LoVo (cell line): ENCODE data around the gene CES1.
"Not testable (repeated sequence)": the region's sequence is repeated elsewhere in the genome, so short reads cannot be mapped to it uniquely, and the experiment has no call there.

ENCODE experiments used
- DNase-seq: peaks from one replicate; pipeline ENCODE4 v3.0.0-alpha.2; 2016; ENCODE audit warnings: low spot score

Gene CES1

DNA sequence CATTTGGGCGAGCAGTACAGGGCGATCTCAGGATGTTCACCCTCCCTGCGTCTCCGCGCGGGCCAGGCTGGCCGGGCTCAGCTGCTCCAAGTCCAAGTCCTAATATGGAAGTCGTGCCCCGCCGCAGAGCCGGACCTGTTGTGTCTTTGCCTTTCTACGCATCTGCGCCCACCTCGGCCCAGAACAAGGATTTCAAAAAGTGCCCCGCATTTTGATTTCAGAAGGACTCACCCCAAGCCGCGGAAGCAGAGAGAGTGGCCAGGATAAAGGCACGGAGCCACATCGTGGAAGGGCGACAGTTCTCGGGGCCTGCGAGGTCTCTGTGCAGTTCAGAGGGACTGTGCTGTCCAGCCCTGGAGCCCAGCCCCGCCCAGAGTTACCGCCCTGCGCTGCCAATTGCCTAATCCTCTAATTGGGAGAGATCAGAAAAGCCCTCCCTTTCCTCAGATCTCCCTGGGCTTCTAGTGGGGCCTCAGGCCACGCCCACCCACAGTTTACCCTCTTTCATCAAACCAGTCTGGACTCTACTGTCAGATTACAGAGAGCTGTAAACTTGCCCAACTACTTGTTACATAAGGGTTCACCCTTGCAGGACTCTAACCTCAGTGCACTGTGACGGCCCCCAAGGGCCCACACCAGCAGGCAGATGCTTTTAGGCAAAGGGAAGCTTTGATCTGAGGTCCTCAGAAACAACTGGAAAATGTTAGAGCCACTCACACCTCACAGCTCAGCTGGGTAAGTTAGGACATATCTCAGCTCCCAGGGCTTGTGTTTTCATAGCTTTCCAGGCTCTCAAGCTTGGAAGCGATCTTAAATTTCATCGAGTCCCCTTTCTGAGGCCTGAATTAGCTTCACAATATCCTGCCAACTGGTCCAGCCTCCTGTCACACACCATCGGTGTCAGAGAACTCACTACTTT is at the start of gene CES1:
Gene CES1 (minus strand): TSS at position 324 of the 919 bp plus-strand sequence. CDS start 41 bp downstream, at position 283.
- DNase-seq, result no peak

DNA sequence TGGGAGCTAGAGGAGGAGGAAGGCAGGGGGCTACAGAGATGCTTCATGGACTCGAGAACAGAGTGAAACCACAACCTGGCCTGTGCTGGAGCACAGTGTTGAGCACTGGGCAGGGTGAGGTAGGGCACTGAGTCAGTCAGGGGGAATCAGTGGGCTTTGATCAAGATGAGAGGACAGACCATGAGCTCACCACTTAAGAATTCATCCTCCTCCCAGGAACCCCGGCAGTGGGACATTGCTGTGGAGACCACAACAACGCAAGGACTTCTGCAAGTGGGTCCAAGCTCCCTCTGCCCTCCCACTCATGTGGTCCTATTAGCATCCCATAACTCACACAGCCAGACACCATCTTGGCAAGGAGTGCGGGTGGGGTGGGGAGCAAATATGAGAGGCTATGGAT is 44.0 kb upstream of the CES1 start:
- peak; percentile 6 for DNase-seq

DNA sequence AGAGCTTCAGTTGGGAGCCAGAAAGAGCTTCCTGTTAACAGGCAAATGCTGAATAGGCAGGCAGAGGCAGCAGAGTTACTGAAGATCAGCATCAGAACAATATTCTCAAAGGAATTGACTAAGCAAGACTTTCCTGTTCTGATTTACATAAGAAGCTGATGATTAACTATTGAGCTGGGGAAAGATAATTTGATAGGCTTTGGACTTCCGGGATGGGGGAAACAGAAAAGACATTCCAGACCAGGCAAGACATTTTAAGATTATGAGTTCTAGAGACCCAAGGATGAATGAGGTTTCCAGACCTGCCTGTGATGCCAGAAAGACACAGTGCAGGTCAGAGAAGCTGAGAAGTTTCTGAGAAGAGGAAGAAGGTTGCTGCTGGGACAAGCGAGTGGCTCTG is 42.4 kb upstream of the CES1 start, which contains the start of gene CES5A:
Gene CES5A (minus strand): TSS at position 101 of the 400 bp plus-strand sequence. CDS start 152 bp downstream, outside the sequence.
- DNase-seq, result no peak

DNA sequence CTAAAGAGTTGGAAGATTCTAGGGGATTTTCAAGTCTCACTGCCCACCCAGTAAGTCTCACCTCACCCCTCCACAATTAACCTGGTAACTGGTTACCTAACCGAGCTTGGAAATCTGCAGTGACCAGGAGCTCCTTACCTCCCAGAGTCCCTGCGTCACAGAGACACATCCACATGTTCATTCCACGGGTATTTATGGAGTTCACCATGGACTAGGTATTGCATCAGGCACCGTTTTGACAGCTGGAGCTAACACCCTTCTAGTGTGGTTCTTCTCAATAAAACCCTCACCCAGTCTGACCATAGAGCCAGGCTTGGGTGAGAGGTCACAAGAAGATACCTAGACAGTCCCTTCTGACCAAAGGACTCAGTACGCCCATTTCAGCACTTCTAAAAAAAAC is 40.2 kb upstream of the CES1 start:
- DNase-seq, result no peak

DNA sequence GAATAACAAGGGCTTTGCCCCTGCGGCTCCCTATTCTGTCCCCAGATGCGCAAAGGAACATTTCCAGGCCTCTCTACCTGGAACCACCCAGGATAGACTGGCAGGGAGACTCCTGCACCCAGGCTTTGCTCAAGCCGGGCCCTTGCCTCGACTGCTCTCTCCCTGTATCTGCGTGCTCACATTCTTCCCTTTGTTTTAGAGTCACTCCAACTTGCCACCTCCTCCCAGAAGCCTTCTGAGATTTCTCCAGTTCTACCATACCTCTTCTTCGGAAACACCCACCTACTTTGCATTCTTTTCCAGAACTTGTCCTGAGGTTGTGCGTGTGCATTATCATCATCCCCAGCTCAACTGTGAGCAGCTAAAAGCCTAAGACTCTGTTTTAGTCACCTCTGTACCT is 39.2 kb upstream of the CES1 start:
- DNase-seq, result no peak

DNA sequence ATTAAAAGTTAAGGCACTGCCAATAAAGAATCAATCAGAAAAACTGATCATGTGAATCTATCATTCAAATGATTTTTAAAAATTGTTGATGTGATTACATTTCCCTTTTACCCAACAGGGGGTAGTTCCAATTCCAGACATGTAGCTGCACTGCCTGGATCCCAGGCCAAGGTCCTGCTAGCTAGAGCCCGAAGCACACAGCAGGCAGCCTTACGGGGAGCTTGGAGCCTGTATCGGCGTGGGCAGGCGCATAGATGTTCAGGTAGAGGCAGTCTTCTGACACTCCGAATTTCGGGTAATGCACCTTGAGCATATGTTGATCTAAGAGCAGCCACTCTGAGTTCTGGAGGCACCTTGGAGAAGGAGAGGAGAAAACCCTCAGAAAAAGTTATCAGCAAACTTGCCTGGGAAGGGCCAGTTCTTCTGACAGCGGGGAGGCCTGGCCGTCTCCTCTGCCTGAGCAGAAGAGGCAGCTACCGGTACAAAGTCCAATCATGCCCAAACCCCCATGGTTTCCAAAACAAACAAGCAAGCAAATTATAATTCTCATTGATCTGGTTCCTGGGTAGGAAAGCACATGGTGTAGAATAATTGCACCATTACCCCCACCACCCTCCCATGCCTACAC is 38.6 kb upstream of the CES1 start:
- no peak for DNase-seq

DNA sequence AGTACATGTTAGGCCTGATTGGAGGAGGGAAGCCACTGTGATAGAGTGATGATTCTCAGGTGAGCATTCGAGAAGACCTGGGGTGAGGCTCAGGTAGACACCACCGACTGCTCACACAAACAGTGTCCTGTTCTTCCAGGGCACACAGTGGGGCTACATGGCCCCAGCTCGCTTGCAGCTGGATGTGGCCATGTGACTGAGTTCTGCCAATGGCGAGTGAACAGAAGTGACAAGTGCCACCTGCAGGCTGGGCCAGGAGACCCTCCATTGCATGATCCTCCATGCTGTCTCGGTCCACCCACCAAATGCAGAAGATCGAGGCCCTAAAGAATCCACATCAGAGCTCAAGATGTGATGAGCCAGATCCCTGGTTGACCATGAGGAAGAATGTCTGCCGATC is 36.1 kb upstream of the CES1 start:
- DNase-seq, result no peak

DNA sequence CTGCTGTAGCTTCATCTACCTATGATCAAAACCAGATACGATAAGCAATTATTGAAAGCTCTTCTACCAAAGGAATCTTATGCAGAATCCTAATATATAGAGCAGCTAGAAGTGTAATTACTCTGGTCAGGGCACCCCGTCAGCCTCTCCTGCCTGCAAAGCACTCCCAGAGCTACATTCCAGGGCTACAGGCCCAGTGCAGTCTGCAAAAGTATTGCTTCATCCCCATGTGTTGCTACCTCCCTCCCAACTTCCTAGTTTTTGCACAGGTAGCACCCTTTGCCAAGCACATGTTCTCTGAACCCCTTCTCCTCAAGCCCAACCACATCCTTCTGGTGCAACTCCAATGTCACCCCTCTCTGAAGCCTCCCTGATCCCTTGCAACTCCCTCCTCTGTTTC is 35.2 kb upstream of the CES1 start:
- no peak for DNase-seq

DNA sequence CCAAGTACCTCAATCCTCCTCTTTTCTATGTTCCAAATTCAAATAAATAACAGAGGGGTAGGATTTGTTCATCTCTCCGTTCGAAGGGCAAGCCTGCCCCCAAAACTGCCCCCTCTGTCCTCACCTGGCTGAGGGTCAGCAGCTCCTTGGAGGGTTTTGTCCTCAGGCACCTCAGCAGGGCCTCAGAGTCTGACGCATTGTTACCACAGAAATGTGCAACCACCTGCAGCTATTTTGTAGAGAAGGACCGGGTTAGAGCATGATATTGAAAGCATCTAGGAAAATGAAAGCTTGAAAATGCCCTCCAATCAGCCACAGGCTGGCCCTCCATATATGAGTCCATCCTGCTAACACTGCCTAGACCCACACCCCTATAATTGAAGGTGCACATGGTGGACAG is 28.4 kb upstream of the CES1 start:
- DNase-seq, result no peak

DNA sequence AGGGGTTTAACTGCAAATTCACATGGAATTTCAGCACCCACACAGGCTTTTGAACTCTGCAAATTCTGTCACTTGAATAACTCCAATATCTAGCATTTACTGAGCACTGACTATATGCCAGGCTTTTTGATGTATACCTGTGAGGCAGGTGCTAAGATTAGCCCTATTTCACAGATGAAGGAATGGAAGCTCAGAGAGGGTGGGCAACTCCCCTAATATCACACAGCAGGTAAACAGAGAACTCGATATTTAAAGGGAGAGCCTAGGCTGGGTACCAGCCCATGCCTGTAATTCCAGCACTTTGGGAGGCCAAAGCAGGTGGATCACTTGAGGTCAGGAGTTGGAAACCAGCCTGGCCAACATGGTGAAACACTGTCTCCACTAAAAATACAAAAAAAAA is 24.8 kb upstream of the CES1 start:
- not testable (repeated sequence) for DNase-seq

DNA sequence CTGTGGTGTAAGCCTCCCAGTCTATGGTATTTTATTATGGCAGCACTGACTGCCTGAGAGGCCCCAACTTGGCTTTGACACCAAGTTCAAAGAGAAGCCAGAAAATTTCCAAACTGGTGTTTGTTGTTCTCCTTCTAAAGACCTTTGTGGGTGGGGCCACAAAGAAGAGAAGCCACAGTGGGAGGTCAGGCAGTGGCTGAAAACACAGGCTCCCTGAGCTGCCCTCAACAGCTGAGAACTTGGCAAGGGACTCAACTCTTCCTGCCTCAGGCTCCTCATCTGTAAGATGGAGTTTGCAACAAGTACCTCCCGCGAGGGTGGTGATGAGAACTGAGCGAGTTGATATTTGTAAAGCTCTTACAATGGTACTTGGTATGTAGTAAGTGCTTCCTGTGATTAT is 24.1 kb upstream of the CES1 start:
- DNase-seq, result no peak

DNA sequence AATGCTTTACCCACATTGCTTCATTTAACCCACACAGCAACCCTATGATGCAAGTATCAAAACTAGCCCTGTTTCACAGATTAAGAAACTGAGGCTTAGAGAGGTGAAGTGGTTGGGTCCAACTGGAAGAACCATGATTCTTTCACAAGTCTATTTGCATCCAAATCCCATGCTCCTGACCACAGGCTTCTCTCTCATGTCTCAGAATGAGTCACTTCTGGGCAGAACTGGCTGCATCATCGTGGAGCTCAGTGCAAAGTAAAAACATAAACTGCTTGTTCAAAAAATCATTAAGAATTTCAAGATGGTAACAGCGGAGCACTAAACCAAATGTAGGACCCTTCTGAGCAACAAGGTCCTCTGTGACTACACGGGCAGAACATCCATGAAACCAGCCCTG is 20.2 kb upstream of the CES1 start:
- DNase-seq, result no peak

DNA sequence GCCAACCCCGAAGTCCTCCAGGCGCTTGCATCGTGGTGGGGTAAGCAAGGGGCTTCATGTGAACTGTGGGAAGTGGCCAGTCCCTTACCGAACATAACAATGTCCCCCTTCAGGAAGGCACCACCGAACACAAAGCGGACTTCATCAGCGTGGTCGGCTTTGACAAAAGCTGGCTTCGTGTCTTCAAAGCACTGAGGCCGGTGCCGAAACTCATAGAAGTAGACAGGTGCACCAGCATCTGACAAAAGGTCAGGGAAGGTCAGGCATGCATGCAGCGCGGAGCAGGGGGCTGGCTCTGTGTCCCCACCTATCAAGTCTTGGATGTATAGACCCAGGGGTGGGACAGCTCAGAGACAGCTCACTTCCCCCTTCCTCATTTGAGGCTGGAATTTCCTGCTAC is 16.6 kb upstream of the CES1 start:
- no peak for DNase-seq

DNA sequence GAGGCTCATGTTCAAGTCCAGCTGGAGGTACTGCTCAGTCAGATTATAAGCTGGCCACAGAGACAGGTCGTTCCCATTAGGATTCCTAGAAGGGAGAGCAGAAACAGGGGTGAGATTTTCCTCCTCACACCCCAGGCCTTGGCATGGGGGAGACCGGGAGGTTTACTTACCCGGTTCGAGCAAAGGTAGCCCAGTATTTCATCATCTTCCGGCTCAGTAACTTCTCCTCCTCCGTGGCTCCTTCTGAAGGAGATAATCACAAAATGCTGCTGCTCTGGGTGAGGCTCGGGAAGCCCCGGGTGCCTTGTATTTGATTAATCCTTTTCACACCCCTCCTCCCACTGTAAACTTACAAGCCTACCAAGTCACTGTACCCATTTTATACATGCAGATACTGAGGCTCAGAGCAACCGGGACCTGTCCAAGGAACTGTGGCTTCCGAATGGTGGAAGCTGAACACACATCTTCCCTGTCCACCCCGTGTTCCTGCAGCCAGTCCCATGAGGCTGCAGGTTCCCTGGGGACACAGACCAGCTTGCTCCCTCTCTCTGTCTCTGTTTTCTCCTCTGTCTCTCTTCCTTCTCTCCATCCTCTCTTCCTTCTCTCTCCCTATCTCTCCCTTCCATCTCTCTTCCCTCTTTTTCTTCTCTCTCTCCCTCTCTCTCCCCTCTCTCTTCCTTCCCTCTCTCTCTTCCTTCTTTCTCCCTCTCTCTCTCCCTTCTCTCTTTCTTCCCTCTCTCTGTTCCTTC is 13.9 kb upstream of the CES1 start:
- DNase-seq, result no peak

DNA sequence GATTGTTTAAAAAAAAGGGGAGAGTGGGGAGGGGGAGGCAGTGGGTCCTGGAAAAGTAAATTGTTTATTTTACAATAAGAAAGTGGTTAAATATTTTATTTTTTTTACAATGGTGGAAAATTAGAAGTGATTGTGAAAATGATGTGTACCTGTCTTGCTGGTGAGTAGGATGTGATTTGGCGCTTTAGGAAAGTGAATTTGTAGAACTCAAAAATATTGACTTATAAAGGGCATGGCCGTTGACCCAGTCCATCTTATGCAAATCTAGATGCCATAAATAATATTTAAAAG is 10.2 kb upstream of the CES1 start:
- DNase-seq, result no peak

DNA sequence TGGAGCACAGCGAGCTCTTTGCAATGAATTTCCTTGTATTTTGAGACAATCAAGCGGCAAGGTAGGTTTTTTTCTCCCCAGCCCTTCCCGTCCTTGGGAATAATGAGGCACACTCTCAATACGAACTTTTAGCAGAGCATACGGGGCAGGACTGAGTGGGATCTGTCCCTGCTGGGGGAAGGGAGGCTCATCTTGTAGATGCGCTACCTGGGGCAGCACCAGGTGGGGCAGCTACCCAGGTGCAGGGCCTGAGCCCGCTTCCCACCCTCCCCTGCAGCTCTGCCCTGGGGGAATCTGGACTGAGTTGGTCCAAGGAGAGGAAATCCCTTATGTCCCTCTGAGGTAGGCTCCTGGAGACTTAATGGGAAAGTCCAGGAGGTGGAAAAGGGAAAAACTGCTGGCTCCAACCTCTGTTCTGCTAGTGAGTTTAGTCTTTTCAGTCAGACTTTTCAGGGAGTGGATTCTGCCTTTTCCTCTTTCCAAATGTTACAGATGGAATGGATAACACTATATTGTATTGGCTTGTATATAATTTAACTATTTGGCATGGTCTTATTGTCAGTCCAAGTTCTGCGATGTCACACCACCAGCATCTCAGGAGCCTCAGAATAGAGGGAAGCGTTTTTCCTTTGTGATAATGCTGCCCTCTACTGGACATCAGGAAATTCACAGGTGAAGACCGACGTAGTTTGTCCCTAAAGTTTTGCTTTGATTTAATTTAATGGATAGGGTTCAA is 9.6 kb upstream of the CES1 start:
- peak; percentile 58 for DNase-seq

DNA sequence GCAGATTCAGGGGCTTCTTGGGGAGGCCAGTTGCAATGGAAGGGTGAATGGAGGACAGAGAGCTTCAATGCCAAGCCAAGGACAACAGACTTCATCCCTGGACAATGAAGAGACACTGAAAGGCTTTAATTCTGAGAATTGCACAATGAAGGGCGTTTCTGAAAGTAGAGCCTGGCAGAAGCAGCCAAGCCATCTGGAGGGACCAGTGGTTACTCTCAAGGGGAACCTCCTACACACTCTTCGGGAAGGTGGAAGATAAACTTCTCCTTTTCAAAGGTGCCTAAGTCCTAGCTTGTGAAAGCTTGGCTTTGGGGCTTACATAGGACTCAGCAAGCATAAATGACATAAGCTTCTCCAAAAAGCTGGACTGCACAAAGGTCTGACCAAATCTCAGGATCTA is 6.2 kb upstream of the CES1 start:
- DNase-seq, result no peak

DNA sequence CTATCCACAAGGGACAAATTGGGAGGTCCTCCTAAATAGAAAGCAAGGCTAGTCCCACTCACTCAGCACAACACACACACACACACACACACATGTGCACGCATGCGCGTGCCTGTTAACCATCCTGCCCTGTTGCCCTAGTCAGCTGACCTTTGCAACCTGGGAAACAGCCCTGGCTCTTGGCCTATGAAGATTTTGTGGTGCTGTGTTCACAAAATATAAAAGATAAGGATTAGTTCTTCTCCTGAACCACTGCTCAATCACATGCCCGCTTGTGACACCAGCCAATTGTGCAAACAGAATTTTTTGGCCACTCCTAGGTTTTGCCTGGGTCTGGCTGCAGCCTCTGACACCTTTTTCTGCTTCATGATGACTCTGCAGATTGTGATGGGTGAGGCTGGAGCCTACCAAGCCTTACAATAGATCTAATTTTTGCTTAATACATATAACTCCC is 3.3 kb upstream of the CES1 start:
- DNase-seq, result no peak

DNA sequence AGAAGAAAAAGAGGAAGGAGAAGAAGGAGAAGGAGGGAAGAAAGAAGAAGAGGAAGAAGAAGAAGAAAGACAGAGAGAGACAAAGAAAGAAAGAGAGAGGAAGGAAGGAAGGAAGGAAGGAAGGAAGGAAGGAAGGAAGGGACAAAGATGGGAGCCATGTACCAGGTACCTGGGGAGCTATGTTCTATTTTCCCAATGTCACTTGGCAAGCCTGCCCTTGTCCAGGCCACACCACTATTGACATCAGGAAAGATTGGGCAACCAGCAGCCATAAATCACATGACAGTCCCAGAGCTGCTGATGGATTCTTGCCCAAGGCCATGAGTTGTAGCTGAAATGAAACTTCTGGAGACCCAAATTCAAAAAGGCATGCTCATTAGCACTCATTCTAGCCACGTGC is 2.7 kb upstream of the CES1 start:
- no peak for DNase-seq

DNA sequence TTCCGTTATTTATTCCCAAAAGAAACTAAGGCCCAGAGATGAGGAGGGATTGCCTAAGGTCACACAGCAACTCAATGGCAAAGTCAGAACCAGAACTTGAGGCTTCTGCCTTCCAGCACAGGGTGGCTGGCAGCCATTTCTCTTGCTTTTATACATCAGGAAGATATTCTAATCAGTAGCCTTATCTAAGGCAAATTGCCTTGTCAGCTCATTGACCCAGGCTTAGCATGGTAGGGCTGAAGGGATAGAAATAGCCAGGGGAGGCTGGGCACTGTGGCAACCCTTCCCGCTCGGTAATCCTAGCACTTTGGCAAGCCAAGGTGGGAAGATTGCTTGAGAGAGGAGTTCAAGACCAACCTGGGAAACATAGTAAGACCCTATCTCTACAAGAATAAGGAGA is 2.3 kb upstream of the CES1 start:
- not testable (repeated sequence) for DNase-seq

DNA sequence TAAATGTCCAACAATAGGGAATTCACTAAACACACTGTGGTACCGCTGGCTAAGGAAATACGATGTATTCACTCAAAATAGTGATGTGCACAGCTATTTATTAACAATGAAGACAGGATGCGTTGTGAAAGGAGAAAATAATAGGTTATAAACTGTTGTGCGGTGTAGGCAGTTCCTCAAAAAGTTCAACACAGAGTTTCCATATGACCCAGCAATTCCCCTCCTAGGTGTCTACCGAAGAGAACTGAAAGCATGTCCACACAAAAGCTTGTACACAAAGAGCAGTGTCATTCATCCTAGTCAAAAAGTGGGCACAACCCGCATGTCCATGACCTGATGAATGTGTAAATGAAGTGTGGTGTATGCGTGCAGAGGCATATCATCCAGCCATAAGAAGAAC is 1.2 kb upstream of the CES1 start:
- no peak for DNase-seq

DNA sequence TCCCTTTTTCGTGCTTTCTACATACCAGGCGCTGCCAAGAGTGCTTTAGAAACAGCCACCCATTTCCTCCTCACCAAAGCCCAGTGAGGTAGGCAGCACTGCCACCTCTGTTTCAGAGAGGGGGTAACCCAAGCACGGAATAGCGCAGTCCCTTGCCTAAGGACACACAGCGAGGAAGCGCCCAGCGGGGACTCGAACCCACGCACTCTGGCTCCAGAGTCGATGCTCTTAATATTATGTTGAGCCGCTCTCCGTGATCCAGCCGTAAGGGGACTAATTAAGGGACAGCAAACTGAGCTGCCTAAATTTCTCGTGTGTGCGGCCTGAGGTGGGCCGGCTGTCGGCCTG is 497 bp downstream of the CES1 start:
- no peak for DNase-seq
